ENCODE results near the gene FCER1A. TPM values are rescaled to one million over a fixed set of nuclear protein-coding genes. Genes with fewer than 3 reads are reported as not detected.
"Not testable (repeated sequence)": the region's sequence is repeated elsewhere in the genome, so short reads cannot be mapped to it uniquely, and the experiment has no call there.

The FCER1A gene
- total RNA-seq, 4 donors from 2014 or later: 4.7 to 21.4 (median 11.9) TPM; not detected in 1

DNA sequence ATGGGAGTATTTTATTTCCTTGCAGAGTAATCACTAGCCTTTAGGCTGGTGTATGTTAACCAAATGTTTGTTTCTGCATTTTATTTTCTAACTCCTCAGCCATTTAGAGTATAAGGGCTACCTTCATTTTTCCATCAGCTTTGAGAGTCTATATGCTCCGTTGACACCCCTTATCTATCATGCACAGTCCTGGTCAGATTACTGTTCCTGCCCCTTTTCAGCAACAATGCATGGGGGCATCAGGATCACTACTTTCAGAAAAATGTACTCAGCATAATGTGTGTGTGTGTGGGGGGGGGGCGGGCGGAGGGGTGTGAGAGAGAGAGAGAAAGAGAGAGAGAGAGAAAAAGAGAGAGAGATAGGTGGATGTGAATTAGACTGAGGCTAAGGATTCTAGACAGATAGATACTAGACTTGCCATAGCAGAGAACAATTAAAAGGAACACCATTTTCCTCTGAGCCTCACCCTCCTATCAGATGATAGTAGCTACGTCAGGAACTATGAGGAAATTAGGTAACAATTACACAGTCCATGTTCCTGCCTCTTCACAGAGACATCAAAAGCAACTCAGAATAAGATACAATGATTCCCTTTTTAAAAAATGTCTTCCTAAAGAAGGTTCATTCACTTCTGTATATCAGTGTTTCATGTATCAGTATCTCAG lies 40.8 kb downstream of the FCER1A start:
- TF ChIP-seq POLR2A (IDR thresholded peaks at IDR 0.05): no peak
- TF ChIP-seq, protein P1, sequence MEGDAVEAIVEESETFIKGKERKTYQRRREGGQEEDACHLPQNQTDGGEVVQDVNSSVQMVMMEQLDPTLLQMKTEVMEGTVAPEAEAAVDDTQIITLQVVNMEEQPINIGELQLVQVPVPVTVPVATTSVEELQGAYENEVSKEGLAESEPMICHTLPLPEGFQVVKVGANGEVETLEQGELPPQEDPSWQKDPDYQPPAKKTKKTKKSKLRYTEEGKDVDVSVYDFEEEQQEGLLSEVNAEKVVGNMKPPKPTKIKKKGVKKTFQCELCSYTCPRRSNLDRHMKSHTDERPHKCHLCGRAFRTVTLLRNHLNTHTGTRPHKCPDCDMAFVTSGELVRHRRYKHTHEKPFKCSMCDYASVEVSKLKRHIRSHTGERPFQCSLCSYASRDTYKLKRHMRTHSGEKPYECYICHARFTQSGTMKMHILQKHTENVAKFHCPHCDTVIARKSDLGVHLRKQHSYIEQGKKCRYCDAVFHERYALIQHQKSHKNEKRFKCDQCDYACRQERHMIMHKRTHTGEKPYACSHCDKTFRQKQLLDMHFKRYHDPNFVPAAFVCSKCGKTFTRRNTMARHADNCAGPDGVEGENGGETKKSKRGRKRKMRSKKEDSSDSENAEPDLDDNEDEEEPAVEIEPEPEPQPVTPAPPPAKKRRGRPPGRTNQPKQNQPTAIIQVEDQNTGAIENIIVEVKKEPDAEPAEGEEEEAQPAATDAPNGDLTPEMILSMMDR (IDR thresholded peaks at IDR 0.05): no peak
- Histone ChIP-seq H3K9me3 (no peaks in the 10 kb centered on the region), H3K27ac (no peak overlapping the region), H3K27me3 (no peaks in the 10 kb centered on the region), H3K4me1 (no peaks in the 10 kb centered on the region), H3K4me3 (no peak overlapping the region), H3K36me3 (no peaks in the 10 kb centered on the region)
- 58 to 63% methylated on average over 4 of the region's 4 CpGs for WGBS, 2 donors
- intact Hi-C loops (cut with DNase I): no loop called here
- no peak for DNase-seq

DNA sequence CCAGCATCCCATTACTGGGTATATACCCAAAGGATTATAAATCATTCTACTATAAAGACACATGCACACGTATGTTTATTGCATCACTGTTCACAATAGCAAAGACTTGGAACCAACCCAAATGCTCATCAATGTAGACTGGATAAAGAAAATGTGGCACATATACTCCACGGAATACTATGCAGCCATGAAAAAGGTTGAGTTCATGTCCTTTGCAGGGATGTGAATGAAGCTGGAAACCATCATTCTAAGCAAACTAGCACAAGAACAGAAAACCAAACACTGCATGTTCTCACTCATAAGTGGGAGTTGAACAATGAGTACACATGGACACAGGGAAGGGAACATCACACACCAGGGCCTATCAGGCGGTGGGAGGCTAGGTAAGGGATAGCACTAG lies 47.2 kb downstream of the FCER1A start:
- H3K9me3 ChIP-seq; DNase-seq; H3K36me3 ChIP-seq; H3K4me1 ChIP-seq; H3K27me3 ChIP-seq; H3K27ac ChIP-seq; H3K4me3 ChIP-seq; intact Hi-C loops (cut with DNase I): not testable (repeated sequence)
- 78 to 80% methylated on average over 3 of the region's 3 CpGs for WGBS, 2 donors

DNA sequence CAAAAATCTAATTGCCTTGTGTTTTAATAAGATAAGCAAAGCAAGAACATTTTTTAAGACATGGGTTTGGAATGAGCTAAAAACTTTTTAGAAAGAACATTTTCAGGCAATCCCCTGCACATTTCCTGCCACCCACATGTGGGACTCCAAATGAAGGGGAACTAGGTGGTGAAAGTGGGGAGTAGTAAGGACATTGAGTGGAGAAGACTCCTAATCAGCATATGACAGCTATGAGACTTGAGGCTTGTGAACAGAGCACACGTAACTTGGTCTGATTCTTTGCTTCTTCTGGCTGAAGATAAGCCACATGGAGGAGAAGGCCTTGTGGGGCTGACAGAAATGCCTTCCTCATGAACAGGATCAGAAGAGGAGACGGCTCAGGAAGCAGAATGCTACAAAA lies 50.3 kb downstream of the FCER1A start:
- WGBS, 2 donors: 70 to 86% methylated on average over 2 of the region's 2 CpGs
- no peak for DNase-seq
- H3K27me3 ChIP-seq: no peaks in the 10 kb centered on the region
- TF ChIP-seq, protein P1 (IDR thresholded peaks at IDR 0.05): no peak
- TF ChIP-seq POLR2A (IDR thresholded peaks at IDR 0.05): no peak
- H3K27ac ChIP-seq: no peak overlapping the region
- intact Hi-C loops (cut with DNase I): no loop called here
- no peaks in the 10 kb centered on the region for H3K4me1 ChIP-seq
- peaks cover 0 to 7% (median 0%) of the 10 kb centered on the region in 3 donors for H3K9me3 ChIP-seq
- H3K4me3 ChIP-seq: no peak overlapping the region
- H3K36me3 ChIP-seq: no peaks in the 10 kb centered on the region

Other genes with a start within 250 kb of the FCER1A start
- gene AIM2, start 225.6 kb upstream of the FCER1A start, total RNA-seq: 1 to 10 TPM in 2 of 4 donors, under 1 TPM in 2; 0.27 to 3.2 (median 1.1) TPM
- gene CADM3, start 130.7 kb upstream of the FCER1A start, total RNA-seq: 1 to 10 TPM in 2 of 4 donors, under 1 TPM in 2; 0.19 to 9.2 (median 3.3) TPM
- 10 to 100 TPM in 3 of 4 donors, 1 to 10 TPM in 1; 2.2 to 67.9 (median 33.7) TPM for gene ACKR1, start 97.5 kb upstream of the FCER1A start, total RNA-seq
- not detected for gene OR10J4, start 129.9 kb downstream of the FCER1A start, total RNA-seq
- gene OR10J1, start 137.4 kb downstream of the FCER1A start, total RNA-seq: not detected
- gene OR10J5, start 233.7 kb downstream of the FCER1A start, total RNA-seq: not detected